COR-L47 (cell line): Measurements from ENCODE around the gene AOPEP.

Experiments
- DNase-seq: peaks from one replicate; lab custom pipeline; 2025; lab: John Stamatoyannopoulos, UW

Gene AOPEP

DNA sequence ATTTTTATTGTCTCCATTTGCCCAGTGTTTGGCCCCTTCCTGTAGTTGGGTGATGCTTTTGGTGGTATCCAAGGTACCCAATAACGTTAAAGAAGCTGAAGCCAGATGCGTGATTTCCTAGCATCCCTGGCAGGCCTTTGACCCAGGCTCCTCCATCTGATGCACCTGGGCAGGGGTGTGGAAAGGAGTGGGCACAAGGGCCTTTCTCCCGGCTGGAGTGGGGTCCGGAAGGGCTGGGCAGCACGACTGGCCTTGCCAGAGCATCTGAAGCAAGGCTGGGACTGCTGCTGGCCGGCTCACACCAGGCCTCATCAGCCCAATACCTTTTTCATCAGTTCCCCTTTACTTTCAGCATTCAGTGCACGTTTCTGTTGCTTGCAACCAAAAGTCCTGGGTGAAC is 370.8 kb downstream of the AOPEP start:
- no peak for DNase-seq

DNA sequence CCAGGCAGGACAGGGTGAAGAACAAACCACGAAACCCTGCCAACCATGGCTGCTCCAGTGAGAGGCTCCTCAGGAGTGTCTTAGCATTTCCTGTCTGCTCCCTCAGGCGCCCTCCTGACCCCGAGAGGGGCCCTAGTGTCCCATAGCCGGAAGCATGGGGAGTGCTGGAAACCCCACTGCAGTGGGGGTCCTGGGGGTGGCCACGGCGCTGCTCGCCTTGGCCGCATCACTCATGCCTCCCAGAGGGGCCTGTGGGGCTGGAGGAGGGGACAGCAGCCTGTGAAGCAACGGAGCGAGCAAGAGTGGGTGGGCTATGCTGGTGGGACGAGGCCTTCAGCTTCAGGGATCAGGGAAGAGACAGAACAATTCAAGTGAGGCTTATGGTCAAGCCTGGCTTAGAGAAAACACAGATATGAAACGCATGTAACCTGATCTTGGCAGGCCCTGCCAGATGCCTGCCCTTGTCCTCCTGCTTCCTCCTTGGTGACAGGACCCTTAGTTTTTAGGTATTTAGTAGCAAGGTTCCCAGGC is 372.0 kb downstream of the AOPEP start:
- no peak for DNase-seq

DNA sequence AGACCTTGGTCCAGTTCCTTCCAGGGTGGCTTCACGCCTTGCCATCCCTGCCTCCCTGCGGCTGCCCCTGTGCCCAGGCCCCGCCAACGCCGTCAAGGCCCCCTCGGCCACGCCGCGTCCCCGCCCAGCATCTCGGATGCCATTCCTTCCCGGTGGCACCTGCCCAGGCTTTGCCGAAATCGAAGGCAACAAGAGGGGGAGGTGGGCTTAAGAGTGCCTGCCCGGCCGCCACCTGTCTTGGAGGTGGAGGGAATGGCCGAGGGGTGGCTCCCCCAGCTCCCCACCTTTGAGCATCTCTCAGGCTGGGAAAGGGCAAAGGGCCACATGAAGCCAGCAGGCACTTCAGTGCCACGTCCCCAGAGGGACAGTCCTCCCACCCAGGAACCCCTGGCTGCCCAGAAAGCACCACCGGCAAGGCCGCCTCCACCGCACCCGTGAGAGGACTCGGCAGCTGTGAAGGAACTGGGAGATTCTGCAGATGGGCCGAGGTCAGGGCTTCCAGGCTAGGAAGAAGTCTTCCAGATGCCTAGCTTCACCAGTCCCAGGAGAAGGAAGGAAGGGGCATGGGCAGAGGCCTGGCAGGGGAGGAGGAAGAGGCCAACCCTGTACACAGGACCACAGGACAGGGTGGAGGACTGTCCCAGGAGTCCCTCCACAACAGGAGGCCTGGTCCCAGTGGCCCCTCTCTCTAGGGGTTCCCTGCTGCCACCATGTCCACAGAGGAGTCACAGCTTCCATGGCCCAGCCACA is 373.0 kb downstream of the AOPEP start:
- no peak for DNase-seq

DNA sequence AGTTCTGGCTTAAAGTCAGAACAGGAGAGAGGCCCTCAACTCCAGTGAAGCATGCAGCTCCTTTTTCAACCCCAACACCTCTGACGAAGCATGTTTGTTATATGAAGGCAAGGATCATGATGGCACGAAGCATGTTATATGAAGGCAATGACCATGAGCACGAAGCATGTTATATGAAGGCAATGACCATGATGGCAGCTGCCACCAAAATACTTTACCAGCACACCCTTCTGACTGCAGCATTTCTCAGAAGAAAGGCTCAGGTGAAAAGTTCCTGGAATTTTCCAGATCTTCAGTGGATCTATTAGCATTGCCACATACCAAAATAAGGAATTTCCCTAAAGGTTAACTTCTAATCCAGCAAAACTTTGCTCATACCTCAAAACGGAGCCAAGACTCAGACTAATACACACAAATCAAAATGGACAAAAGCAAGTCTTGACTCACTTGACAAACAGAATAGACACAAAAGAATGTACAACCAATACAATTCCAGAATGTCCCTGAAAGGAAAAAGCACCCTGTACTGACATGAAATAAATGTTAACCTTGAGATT is 373.6 kb downstream of the AOPEP start:
- DNase-seq, result no peak

DNA sequence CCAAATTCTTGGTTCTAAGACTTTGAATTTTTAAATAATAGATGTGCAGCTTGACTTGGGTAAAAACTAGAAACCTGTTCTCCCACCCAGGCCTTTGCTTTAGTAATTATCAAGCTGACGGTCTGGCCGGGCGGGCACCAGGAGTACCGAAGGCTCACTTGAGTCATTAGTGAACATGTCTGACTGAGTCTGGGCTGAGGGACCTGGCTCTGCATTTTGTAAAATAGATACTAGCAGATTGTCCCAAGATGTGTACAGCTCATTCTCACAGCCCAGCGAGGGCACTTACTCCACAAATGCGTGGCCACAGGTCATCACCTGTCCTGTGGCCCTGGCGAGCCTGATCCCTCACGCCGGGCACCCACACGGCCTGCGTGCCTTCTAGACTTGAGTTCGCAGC is 374.8 kb downstream of the AOPEP start:
- no peak for DNase-seq

DNA sequence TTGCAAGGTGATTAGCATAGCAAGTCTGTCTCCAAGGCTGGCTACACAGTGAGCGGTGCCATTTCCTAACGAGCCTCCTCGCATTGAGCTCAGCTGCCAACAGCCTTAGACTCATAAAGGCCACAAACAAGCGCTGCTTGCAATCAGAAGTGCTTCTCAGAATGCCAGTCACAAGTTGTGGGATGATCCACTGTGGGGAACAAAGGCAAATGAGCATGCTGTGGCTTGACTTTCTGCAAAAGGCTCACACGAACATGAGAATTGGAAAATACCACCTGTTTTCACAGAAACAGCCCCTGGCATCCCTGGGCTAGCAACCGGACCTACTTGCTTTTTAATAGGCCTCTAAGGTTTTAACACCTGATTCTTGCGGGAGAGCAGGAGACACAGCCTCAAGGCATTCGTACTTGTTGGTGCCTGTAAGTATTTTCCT is 375.5 kb downstream of the AOPEP start:
- DNase-seq, result no peak

DNA sequence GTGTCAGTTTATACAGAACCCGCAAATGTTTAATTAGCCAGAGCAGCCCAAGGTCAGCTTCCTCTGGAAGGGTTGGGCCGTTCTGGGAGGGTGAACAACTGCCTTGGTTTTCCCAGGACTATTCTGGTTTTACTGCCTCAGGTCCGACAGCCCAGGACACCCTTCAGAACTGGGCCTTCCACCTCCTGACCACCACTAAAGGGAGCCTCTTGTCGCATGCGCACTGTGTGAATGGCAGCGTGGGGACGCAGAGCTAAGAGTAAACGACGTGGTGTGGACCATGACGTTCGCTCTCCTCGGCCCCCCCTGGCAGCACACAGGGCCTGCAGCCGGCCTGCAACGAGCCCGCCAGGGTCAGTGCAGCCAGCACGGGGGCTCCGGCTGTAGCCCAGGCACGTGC is 376.1 kb downstream of the AOPEP start:
- DNase-seq, result no peak

DNA sequence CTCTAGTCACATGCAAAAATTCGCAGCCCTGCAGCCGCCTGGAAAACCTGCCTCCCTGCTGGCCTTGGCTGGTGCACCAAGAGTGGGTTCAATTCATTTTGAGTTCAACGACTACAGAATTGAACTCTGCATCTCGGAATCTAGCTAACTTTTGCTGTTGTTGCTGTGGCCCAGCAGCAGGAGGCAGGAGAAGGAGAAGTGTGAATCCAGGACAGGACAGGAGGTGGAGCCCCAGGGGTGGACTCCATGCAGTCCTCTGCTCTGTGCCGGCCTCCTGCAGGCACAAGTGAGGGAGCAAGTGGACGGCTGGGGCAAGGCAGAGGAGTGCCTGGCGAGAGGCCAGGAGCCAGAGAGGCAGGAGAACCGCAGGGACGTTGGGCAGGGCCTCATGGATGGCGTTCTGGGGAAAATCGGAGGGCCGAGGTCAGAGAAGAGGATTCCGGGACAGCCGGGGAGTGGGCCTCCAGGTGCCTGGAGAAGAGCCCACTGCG is 376.8 kb downstream of the AOPEP start:
- no peak for DNase-seq

DNA sequence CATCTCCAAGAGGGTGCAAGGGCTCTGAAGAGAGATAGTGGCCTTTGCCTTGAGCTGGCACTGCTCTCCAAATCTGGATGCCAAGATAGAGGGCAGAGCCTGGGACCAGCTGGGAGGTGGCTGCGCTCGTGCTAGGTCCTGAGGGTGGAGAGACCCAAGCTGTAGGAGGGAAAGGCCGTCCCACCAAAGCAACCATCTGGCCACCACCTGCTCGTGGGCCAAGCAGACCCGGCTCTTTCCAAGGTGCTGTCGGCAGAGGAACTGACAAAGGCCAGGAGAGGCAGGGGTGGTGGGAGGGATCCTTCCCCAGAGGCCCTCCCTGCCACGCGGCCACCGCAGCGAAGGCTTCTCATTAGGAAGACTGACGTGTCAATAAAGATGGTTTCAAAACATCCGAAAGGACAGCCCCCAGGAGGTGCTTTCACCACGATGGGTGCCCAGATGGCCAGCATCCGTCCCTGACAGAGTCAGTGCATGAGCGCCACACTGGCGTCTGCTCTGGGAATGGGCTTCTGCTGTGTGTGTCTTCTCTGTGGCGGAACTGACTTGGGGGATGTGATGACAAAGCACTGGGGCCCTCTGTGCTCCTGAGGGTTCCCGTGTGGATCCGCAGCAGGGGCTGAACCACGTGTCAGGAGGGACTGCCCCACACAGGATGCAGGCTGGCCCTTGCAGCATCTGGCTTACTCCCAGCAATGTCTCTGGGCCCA is 377.5 kb downstream of the AOPEP start:
- no peak for DNase-seq

DNA sequence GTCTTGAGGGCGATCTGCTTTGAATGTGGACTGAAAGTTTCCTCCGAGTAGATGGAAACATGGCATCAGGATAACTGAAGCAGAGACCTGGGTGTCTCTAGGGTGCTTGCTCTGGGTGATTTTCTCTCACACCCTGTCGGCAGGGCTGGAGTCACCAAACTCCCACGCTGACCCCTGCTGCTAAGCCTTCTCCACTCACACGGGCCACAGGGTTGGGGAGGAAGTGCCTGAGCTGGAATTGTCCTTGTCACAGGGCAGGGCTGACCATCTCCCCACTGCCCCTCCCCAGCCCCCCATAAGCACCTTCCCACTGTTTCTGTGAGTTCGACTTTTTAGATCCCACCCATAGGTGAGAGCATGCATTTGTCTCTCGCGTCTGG is 378.1 kb downstream of the AOPEP start:
- no peak for DNase-seq

DNA sequence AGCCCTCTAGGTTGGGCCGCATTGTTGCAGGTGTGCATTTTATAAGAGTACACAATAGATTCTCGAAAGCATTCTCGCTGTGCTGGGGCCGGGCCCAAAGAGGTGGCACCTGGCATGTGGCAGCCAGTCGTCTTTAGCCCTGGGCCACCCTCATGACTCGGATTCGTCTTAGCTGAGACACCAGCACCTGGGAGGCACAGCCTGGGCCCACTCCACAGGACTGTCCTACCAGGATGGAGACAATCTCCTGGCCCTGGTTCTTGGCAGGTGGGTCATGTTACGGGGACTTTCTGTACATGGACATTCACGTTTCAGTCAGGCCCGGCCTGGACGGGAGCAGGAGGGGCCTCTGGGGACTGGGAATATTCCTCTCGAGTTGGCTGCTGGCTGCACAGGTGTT is 378.5 kb downstream of the AOPEP start:
- DNase-seq, result no peak

DNA sequence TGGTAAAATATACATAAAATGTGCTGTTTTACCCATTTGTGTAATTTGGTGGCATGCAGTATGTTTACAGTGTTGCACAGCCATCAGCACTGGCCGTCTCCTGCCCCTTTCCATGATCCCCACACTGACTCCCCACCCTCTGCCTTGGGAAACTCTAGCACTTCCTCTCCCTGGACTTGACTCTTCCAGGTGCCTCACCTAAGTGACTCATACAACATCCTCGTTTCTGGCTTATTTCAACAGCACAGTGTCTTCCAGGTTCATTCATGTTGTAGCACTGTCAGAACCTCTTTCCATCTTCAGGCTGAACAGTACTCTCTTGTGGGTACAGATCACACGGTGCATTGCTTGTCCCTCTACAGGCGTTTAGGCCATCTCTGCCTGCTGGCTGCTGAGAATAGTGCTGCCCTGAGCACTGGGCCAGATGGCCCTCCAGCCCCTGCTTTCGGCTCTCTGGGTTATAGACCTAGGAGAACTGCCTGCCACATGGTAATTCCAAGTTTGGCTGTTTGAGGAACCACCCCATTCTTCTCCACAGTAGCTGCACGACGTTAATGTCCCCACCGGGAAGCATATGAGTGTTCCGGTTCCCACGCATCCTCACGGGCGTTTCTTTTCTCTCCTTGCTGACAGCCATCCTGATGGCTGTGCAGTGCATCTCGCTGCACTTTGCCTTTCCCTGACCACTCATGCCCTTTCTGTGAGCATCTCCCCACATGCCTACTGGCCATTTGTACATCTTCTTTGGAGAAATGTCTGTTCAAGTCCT is 379.2 kb downstream of the AOPEP start:
- no peak for DNase-seq

DNA sequence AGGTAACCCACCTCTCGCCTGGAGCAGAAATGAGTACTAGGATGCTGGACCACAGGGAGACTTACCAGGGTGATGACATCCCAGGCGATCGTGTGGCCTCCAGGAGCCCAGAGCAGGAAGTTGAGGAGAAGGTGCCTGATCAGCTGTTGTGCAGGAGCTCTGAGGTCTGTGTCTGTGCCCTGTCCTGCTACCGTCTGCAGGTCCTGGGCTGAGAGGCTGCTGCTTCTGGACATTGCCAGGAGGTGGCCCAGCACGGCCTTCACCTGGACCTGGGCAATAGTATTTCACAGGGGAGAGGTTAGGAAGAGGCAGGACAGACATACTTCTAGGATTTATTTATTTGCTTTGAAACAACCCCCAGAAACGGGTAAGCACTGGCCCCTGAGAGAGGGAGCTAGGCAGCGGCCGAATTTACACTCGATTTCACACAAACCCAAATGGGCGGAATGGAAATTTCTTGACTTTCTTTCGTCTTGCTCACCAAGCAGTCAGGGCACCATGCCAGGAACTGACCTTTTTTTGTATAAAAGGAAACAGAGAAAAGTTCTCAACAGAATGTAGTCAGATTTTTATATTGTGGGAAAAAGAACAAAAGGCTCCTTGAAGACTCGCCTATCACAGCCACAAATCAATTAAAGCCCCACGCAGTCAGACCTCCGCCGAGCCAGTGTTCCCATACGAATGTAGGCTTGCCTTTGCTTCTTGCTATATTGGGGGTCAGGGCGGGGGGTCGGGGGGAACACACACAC is 380.7 kb downstream of the AOPEP start:
- DNase-seq, result no peak

DNA sequence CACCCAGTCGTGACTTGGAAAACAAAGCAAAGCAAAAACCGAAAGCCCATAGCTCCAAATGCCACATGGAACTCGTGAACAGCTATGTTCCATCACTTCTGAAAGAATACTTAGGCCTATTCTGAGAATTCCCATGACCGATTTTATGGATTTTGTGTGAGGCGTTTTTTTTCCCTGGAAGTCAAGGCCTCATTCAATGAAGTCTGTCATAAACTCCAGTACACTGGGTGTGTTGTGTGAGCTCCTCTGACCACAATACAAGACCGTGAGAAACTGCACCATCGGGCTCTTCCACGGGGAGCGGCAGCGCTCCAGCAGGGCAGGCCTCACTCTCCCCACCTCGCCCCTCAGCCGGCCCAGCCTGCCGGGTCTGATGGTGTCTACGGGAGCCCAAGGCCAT is 381.5 kb downstream of the AOPEP start:
- DNase-seq, result no peak

DNA sequence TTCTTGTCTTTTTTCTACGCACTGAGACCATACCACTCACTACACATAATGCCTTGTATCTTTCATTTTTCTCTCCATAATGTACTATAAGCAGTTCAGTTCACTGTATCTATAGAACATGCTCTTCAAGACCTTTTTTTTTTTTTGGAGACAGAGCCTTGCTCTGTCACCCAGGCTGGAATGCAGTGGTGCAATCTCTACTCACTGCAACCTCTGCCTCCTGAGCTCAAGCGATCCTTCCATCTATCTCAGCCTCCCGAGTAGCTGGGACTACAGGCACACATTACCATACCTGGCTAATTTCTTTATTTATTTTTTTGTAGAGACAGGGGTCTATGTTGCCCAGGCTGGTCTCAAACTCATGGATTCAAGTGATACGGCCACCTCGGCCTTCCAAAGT is 382.3 kb downstream of the AOPEP start:
- DNase-seq, result no peak

DNA sequence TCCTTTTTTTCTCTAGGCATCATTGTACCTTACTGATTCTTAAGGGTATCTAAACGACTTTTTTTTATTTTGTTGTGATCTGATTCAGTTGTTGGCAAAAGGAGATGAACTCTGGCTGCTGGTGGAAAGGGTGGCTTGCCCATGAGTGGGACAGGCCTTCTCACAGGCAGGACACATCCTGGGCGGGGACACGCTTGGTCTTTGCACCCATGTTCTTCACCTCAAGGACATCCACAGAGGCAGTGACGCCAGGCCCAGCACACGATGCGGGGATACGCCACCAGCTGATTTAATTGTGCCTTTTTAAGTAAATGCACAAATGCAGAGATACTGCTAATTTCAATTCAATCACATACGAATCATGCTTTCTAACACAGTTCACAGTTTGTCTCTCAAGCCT is 383.0 kb downstream of the AOPEP start:
- DNase-seq, result no peak

DNA sequence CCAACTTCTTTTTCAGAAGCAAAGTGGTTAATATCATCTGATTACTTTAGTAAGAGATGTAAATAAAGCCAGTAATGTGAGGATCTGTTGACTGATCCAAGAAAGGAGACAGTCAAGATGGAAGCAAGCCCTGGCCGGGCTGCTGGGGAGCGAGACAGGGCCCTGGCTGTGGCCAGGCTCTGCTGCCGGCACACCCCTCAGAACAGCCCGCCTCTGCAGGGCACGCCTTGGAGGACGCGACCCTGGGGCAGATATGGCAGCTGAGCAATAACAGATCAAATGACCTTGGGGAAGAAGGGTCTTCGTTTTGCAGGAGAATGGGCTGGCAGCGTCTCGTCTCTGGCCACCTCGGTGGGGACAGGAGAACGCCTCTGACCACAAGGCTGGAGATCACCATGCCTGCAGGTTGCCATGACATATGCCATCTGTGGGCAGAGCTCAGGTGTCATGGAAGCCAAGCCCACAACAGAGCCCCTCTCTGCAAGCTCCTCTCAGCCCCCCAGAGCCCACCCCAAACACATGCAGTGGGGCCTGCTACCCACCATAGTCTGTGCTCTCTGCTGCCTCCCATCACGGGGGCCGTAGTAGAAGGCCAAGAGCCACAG is 384.5 kb downstream of the AOPEP start:
- no peak for DNase-seq

DNA sequence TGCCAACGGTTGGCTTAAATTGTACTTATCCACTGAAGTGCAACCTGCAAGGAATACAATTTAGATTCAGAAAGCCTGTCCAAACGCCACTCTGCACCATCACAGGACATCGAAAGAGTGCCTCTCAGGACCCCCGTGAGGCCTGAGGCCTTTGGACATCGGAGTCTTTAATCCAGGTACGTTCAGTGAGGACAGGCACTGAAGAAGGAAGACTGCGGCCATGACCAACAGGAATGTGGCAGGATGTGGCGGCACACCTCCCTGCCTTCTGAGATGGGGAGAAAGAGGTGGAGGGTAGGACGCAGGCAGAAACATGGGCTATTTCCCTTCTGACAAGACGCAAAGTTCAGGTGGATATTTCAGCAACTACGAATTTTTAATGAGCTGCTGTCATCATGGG is 385.2 kb downstream of the AOPEP start:
- DNase-seq, result no peak

DNA sequence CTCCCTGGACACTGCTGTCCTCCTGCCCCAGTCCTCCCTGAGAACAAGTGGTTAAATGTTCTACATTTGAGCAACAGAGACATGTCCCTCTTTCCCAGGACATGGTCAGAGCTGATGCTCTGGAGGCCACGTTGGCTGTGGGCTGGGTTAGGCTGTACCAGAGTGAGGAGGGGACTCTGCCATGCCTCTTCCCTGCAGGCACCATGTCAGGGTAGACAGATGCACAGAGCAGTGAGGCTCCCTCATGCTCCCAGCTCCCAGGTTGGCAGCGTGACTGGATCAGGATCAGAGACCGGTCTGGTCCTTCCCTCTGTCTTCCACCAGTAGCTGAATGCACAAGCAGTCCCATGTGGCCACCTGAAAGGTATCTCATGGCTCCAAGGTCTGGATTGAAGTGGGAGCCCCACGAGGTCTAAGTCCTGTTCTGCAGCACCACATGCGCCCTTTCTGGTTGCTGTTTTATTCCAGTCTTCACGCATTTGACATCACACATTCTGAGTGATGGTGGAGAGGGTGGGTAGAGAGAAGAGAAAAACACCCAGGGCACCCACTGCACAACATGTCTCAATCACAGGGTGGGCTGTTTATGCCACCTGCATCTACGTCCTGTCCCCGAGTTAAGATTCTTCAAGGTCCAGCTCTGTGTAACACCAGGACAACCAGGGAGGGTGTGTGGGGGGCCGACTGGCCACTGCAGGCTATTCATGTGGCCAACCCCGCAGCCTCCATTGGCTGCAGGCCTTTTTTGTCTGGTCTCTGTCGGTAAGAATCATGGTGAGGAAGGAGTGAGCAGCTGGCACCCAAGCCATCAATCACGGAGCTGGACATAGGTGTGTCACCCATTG is 386.2 kb downstream of the AOPEP start:
- no peak for DNase-seq

DNA sequence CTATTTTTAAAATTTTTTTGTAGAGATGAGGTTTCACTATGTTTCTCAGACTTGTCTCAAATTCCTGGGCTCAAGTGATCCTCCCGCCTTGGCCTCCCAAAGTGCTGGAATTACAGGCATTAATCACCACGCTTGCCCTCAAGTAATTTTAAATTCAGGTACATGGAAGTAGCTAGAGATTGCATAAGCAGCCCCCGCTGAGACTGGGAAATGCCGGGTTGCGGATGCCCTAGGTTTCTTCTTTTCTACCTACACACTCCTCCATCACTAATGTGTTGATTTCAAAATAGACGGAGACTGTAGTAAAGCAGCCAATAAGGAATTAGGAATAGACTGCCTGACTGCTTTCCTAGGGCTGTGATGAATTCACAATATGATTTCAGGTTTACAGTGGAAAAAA is 388.6 kb downstream of the AOPEP start:
- no peak for DNase-seq
